HPDE6-E6E7 (cell line): ENCODE data around the gene NAALADL2.
A peak's percentile ranks its signal among the peaks of the same experiment; 100 is the strongest.

Source experiments
- DNase-seq: peaks from one replicate; pipeline ENCODE4 v3.0.0; 2011; ENCODE audit warnings: missing footprints; ENCODE audit errors: extremely low spot score

NAALADL2 gene

GRCh38 chr3:174884776-174885568, 25.8 kb downstream of the NAALADL2 start:
- no peak for DNase-seq

GRCh38 chr3:174891524-174892203, 32.5 kb downstream of the NAALADL2 start:
- DNase-seq, result no peak

DNA sequence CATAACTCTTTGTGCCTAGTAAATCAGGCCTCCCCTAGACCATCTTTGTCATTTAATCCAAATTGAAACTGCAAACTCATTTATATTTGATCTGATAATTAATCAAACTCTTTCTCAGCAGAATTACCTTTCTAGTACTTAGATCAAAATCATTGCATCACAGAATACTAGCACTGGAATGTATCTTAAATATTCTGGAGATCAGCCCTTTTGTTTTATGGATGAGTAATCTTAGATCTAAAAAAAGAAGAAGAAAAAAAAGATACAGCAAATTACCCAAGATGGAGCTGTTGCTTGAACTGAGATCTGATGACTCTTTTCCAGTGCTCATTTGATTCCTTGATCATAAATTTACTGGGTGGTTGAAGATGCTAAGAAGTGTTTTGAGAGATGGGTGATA, 47.9 kb downstream of the NAALADL2 start:
- DNase-seq, result no peak

DNA sequence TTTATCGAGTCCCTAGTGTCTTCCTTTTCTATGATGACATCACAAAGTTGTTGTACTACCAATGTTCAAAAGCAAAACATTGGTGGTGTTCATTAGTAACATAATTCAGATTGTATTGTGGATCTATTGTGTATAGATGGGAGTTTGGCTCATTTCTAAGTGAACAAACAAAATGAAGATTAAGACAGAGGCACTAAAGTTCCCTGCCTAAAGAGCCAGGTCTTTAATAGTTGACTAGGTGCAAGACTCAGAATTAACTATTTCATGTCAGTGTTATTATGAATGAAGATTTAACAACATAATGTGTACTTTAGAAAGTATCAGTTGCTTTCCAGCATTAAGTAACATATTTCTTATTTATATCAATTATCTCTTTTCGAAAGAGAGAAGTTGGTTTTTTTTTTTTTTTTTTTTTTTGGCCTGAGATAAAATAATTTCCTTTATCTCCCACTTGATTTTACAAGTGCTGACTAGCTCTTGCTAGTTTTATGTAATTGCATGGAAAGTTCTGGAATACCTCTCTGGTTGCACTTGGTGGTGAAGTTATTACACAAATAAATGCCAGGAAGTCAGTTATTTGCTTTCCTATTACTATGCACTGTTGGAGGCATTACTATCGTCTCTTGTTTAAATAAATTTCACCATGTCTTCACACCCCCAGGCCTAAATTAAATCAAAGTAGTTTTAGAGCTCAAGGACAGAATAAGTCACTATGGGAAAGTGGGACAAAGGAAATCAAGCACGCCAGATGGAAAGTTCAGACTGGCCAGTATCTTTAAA, 48.7 kb downstream of the NAALADL2 start:
- DNase-seq, result no peak

DNA sequence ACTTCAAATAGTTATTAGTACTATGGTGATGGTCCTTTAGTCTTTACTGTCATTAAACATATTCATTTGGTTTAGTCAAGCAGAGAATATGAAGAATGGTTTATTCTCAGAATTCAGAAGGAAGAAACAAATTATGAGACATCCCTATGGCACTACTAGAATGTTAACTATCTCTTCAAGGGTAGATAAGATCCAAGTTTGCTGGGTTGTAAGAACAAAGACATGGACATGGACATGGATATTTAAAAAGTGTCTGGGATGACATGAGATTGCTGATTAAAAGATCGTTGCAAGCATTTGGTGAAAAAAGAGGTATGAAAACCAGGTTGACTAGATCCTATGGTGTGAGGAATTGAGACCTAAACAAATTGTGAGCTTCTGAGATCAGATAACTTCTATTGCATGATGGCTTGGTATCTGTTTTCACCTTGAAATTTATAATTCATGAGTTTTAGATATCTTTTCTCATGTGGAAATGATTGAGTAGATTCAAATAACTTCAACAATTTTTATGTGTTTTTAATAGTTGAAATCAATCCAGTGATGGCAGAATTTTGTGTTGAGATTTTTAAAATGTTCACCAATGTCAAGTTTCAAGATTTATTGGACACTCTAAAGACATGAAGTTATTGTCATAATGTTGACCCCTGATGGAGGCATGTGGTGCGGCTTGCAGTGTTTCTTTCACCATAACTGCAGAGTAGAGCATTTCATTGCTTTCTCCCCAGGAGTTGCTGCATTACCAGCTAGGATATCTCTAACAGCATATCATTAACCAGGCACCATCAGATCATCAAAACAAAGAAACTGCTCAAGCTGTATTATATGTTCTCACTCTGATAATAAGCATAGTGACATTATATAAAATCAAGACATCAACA, 72.6 kb downstream of the NAALADL2 start:
- DNase-seq, result no peak

GRCh38 chr3:174936590-174936989, 77.5 kb downstream of the NAALADL2 start:
- no peak for DNase-seq

DNA sequence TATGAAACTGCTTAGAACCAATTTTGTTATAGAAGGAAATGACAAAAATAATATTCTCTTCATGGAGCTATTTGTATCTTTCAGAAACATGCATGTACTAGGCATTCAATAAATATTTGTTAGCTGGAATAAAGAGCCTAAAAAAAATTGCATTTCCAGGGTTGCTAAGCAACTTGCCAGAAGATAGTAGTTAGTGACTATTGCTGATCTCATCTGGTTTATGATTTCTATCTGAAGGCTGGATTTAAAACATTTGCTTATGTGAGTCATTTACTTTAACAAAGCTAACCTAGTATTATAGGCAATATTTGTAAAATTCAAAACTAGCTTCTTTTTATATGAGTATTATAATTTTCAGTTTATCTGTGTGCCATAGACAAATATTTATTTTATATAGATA, 78.3 kb downstream of the NAALADL2 start:
- DNase-seq, result no peak

GRCh38 chr3:174938102-174938501, 79.0 kb downstream of the NAALADL2 start:
- no peak for DNase-seq

GRCh38 chr3:174940151-174940550, 81.0 kb downstream of the NAALADL2 start:
- no peak for DNase-seq

DNA sequence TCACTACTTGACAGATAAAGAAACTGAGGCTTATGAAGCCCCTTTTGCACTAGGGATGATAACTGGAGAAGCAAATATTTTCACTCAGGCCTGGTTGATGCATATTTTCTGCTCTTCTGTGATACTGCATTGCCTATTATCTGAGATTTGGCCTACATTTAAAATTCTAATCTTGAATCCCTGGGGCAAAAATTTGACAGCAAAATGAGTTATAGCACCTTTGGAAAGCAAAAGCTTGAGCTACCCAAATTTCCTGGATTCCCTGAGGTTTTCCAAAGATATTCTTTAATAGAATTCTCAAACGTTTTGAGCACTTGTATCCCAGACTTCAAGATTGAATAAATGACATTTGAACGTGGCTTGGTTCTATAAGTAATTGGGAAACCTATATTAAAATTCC, 86.1 kb downstream of the NAALADL2 start:
- no peak for DNase-seq

DNA sequence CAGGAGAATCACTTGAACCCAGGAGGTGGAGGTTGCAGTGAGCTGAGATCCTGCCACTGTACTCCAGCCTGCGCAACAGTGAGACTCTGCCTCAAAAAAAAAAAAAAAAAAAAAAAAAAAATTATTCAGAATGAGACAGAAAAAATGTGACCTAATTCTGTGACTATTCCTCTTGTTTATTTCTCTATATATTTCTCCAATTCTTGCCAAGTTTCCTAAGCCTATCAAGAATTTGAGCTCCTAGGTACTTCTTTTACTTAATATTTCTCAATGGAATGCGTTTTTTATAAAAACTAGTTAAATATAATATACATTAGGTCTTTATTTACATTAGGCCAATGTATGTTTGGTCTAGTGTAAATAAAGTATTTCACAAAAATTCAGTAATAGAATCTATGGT, 86.8 kb downstream of the NAALADL2 start:
- no peak for DNase-seq

- DNase-seq, result no peak
These were observed 90.4 kb downstream of the NAALADL2 start for GRCh38 chr3:174949523-174949922.

DNA sequence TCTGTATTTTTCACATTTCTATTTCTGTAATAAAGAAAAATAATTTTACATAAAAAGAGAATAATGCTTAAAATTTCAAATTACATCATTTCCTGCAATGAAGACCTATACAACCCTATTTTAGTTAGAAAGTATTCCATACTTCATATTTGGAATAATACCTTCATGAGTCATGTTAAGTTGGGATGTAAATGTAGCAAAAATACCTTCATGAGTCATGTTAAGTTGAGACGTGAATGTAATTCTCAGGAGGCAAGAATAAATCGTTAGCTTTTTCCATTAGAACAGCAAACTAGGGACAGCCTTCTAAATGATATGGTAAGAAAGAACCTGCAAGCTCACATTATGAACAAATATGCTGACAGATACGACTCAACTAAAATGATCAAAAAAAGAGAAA, 91.9 kb downstream of the NAALADL2 start:
- DNase-seq, result no peak

GRCh38 chr3:174951498-174952005, 92.4 kb downstream of the NAALADL2 start:
- no peak for DNase-seq

GRCh38 chr3:174953068-174953467, 93.9 kb downstream of the NAALADL2 start:
- no peak for DNase-seq

DNA sequence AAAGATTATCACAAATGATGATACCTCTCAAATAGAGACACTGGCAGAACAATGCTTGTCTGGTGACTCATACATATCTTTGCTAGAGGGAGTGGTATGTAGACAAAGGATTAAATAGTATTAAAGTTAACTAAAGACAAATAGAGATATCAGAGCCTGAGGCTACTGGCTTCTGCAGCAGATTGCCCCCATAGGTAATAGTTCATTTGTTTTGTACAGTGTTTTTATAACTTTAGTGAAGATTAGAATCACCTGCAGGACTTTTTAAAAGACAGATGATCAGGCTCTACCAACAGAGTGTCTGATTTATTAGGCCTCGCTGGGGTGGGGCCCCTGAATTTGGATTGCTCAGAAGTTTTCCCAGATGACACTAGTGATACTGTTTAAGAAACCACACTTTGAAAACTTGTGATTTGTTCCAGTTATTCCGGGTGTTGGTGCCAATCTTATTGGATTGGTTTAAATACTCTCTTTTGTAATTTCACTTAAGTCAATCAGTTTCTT, 96.4 kb downstream of the NAALADL2 start:
- DNase-seq, result peak; percentile 23

DNA sequence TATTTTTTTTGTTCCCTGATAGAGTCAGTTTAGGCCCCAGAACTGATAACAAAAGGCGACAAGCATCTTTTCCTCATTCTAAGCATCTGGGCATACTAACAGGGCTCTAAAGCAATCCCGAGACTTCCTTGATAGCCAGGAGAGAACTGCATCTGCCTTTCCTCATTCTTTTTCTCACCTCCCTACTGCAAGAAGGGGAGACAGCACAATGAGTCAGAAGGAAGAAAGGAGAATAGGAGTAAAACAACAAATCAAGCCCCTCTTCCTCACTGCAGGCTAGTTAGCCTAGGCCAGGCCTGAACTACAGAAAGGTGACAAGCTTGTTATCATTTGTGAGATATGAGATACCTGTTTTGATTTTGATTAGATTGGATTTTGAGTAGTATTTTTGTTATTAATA, 97.9 kb downstream of the NAALADL2 start:
- no peak for DNase-seq

DNA sequence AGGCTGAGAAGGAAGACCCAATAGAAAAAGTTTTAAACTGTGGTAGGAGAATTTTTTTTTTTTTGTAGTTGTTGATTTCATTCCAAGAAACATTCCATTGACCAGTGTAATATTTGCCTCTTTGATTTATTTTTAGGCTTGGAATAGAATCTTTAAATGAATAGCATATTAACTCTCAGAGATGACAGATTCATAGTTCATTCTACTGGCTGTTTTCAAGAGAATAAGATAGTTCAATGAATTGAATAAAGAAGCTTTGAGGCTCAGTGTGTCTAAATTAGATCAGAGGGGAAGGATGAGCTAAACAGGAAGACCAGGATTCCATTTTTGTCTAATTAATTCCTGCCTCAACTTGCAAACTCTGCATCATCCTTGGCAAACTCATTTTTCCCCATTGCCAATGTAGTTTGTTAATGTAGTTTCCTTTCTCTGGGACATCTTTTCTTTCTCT, 98.4 kb downstream of the NAALADL2 start:
- DNase-seq, result no peak

DNA sequence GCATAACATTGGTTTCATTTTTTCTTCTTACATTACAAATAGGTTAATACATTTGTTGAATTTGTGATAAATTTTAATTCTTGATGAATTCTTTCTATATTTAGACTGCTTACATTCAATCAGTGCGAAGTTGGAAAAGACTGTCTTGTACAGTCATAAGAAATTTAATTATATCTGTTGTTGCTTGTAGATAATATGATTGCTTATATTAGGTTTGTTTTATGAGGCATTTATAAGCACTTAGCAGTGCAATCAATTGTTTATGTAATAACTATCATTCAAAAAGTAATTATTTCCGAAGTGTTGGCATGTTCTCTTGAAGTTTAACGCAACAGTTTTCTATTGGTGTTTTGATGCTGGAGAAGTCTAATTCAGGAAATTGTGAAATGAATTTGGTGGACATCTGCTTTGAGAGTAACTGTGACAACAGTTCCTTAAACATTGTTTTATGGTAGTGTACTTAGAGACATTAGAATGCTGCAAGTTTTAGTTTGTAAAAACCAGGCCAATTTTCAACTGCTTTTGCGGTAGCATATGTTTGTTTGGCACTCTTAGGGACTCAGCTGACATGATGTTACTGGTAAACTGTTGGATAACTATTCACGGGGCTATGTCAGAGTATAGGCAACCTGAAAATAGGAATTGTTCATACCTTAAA, 99.7 kb downstream of the NAALADL2 start:
- DNase-seq, result no peak

GRCh38 chr3:174959556-174960065, 100.5 kb downstream of the NAALADL2 start:
- no peak for DNase-seq
